ENCODE measurements around the gene PHAX. TPM values are rescaled to one million over a fixed set of nuclear protein-coding genes. Genes with fewer than 3 reads are reported as not detected.

Gene PHAX
- total RNA-seq, 4 donors from 2014 or later: 33.3 to 50.6 (median 38.4) TPM

- TF ChIP-seq POLR2A (IDR thresholded peaks at IDR 0.05): no peak
- no peak for TF ChIP-seq CTCF (IDR thresholded peaks at IDR 0.05 in 4 of 5, conservative IDR thresholded peaks at IDR 0.05 in 1 of 5)
- intact Hi-C loops (cut with DNase I; ENCODE audit: low total_unique reads) (no loop called here), in situ Hi-C loops (cut with MboI; ENCODE audit: low sequenced_read_pairs in 4 of 4) (no loop called here)
- H3K9me3 ChIP-seq: no peaks in the 10 kb centered on the region
- H3K27me3 ChIP-seq: no peaks in the 10 kb centered on the region
- ATAC-seq (no peak), DNase-seq (no peak)
- no peaks in the 10 kb centered on the region for H3K4me1 ChIP-seq
- peaks cover 0 to 25% of the 10 kb centered on the region in 2 donors for H3K36me3 ChIP-seq
- no peak overlapping the region for H3K4me3 ChIP-seq
- no peak overlapping the region for H3K27ac ChIP-seq
These were observed 32.5 kb upstream of the PHAX start for GRCh38 chr5:126568206-126568755.

GRCh38 chr5:126575644-126576043, 25.1 kb upstream of the PHAX start:
- Histone ChIP-seq H3K27ac (no peak overlapping the region), H3K4me1 (no peaks in the 10 kb centered on the region), H3K4me3 (no peak overlapping the region), H3K27me3 (no peaks in the 10 kb centered on the region), H3K36me3 (peaks cover 0 to 25% of the 10 kb centered on the region in 2 donors), H3K9me3 (no peaks in the 10 kb centered on the region)
- ATAC-seq: no peak
- no peak for DNase-seq
- TF ChIP-seq CTCF (IDR thresholded peaks at IDR 0.05 in 4 of 5, conservative IDR thresholded peaks at IDR 0.05 in 1 of 5) (no peak), POLR2A (IDR thresholded peaks at IDR 0.05) (no peak)
- intact Hi-C loops (cut with DNase I; ENCODE audit: low total_unique reads): no loop called here
- in situ Hi-C loops (cut with MboI; ENCODE audit: low sequenced_read_pairs in 4 of 4): no loop called here

GRCh38 chr5:126576974-126577373, 23.8 kb upstream of the PHAX start:
- DNase-seq: no peak
- no peak overlapping the region for H3K4me3 ChIP-seq
- H3K9me3 ChIP-seq: no peaks in the 10 kb centered on the region
- H3K36me3 ChIP-seq: peaks cover 0 to 31% of the 10 kb centered on the region in 2 donors
- no peak for TF ChIP-seq POLR2A (IDR thresholded peaks at IDR 0.05)
- TF ChIP-seq CTCF (IDR thresholded peaks at IDR 0.05 in 4 of 5, conservative IDR thresholded peaks at IDR 0.05 in 1 of 5): no peak
- in situ Hi-C loops (cut with MboI; ENCODE audit: low sequenced_read_pairs in 4 of 4) (no loop called here), intact Hi-C loops (cut with DNase I; ENCODE audit: low total_unique reads) (no loop called here)
- H3K27ac ChIP-seq: no peak overlapping the region
- ATAC-seq: no peak
- no peaks in the 10 kb centered on the region for H3K4me1 ChIP-seq
- H3K27me3 ChIP-seq: no peaks in the 10 kb centered on the region

GRCh38 chr5:126577415-126577814, 23.3 kb upstream of the PHAX start:
- no peak for TF ChIP-seq CTCF (IDR thresholded peaks at IDR 0.05 in 4 of 5, conservative IDR thresholded peaks at IDR 0.05 in 1 of 5)
- TF ChIP-seq POLR2A (IDR thresholded peaks at IDR 0.05): no peak
- peaks cover 0 to 33% of the 10 kb centered on the region in 2 donors for H3K36me3 ChIP-seq
- H3K27me3 ChIP-seq: no peaks in the 10 kb centered on the region
- intact Hi-C loops (cut with DNase I; ENCODE audit: low total_unique reads) (no loop called here), in situ Hi-C loops (cut with MboI; ENCODE audit: low sequenced_read_pairs in 4 of 4) (no loop called here)
- ATAC-seq: no peak
- no peaks in the 10 kb centered on the region for H3K4me1 ChIP-seq
- DNase-seq: no peak
- H3K9me3 ChIP-seq: no peaks in the 10 kb centered on the region
- H3K27ac ChIP-seq: no peak overlapping the region
- H3K4me3 ChIP-seq: no peak overlapping the region

GRCh38 chr5:126579716-126580115, 21.0 kb upstream of the PHAX start:
- TF ChIP-seq POLR2A (IDR thresholded peaks at IDR 0.05): no peak
- TF ChIP-seq CTCF (IDR thresholded peaks at IDR 0.05 in 4 of 5, conservative IDR thresholded peaks at IDR 0.05 in 1 of 5): no peak
- DNase-seq: no peak
- H3K27me3 ChIP-seq: no peaks in the 10 kb centered on the region
- no peak overlapping the region for H3K4me3 ChIP-seq
- peaks cover 0 to 27% of the 10 kb centered on the region in 2 donors for H3K36me3 ChIP-seq
- intact Hi-C loops (cut with DNase I; ENCODE audit: low total_unique reads) (no loop called here), in situ Hi-C loops (cut with MboI; ENCODE audit: low sequenced_read_pairs in 4 of 4) (no loop called here)
- H3K4me1 ChIP-seq: no peaks in the 10 kb centered on the region
- no peaks in the 10 kb centered on the region for H3K9me3 ChIP-seq
- H3K27ac ChIP-seq: no peak overlapping the region
- ATAC-seq: no peak

Data from gastrocnemius medialis (tissue), 4 donors.